GM13977 (cell line): ENCODE results near the gene CTNNA2.

Experiments
- DNase-seq: peaks from one replicate; pipeline ENCODE4 v3.0.0; 2012; ENCODE audit warnings: low spot score
- CTCF ChIP-seq: IDR thresholded peaks from 2 replicates; pipeline ENCODE4 v1.5.1; 2012; ENCODE audit warnings: mild to moderate bottlenecking, control low read depth; ENCODE audit not compliant: insufficient read depth; ENCODE audit errors: extremely low read depth, missing control alignments
- in situ Hi-C: fragments of 300-500 bp; cut with MboI; formaldehyde crosslinking; loops from one replicate; pipeline ENCODE4 v1.12.0; 2022; ENCODE audit warnings: low sequenced_read_pairs, low pct_unique_long_range_greater_than_20kb, mixed read lengths, inconsistent platforms; ENCODE audit not compliant: unreplicated experiment

The CTNNA2 gene

GRCh38 chr2:80259292-80259691, 746.4 kb downstream of the CTNNA2 start:
- no peak for DNase-seq
- in situ Hi-C loops: no loop called here
- no peak for TF ChIP-seq CTCF

GRCh38 chr2:80266231-80266630, 753.4 kb downstream of the CTNNA2 start:
- in situ Hi-C loops: no loop called here
- no peak for DNase-seq
- TF ChIP-seq CTCF: no peak

- in situ Hi-C loops: no loop called here
- TF ChIP-seq CTCF: no peak
- no peak for DNase-seq
These were observed 757.0 kb downstream of the CTNNA2 start for GRCh38 chr2:80269806-80270205.

- DNase-seq: no peak
- no peak for TF ChIP-seq CTCF
- in situ Hi-C loops: no loop called here
These were observed 767.7 kb downstream of the CTNNA2 start for GRCh38 chr2:80280598-80280997.

GRCh38 chr2:80281049-80281448, 768.2 kb downstream of the CTNNA2 start:
- DNase-seq: no peak
- TF ChIP-seq CTCF: no peak
- in situ Hi-C loops: no loop called here

GRCh38 chr2:80288576-80288975, 775.7 kb downstream of the CTNNA2 start:
- DNase-seq: no peak
- TF ChIP-seq CTCF: peak; percentile 9
- in situ Hi-C loops: no loop called here

DNA sequence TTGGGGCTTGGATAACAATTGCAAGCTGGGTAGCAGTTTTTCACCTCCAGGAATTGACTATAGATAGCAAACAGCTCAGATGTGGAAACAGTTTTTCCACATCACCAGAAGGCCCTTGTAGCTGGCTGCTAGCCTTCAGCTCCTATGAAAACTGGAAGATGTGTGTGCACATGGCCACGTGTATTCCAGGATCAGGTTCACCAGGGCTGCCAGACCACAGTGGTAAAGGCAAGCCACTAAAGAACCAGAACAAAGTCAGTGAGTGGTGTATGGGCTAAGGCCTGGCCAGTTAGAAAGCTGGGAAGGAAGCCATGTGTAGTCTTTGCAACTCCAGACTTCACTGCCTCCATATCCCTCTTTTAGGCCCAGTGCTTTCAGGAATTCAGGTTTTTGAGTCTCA, 778.8 kb downstream of the CTNNA2 start:
- TF ChIP-seq CTCF: no peak
- DNase-seq: no peak
- in situ Hi-C loops: no loop called here
